ENCODE results near the gene PRKD1.
"Not testable (repeated sequence)": the region's sequence is repeated elsewhere in the genome, so short reads cannot be mapped to it uniquely, and the experiment has no call there.

Gene PRKD1

GRCh38 chr14:29752221-29752923 is 175.3 kb downstream of the PRKD1 start:
- DNase-seq (ENCODE audit: low read depth, low spot score) = no peak

GRCh38 chr14:29749829-29750228 is 177.8 kb downstream of the PRKD1 start:
- no peak overlapping the region for H3K27ac ChIP-seq
- no peak for DNase-seq (ENCODE audit: low read depth, low spot score)

More at GRCh38 chr14:29752221-29752923, 175.3 kb downstream of the PRKD1 start:
- no peak overlapping the region for H3K27ac ChIP-seq

- DNase-seq (ENCODE audit: low read depth, low spot score) = no peak
- H3K27ac ChIP-seq = no peak overlapping the region
Measured at GRCh38 chr14:29749327-29749726, 178.3 kb downstream of the PRKD1 start.

DNA sequence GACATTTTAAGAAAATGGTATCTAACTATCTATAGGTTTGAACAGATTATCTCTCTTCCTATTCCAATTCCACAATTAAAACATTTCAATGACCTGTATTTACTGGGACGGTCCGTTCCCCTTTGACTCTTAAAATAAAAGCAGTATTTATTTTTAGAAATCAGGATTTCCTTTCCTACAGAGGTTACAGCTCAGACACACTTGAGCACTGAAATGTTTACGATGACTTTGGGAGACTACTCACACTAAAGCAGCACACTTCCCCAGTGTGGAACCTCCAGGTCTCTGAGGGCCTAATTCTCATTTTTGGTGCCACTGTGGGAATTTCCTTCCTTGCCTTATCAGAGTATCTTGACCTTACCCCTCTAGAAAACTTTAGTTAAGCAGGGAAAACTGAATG is 181.8 kb downstream of the PRKD1 start:
- no peak for DNase-seq (ENCODE audit: low read depth, low spot score)
- no peak overlapping the region for H3K27ac ChIP-seq

- no peak for DNase-seq (ENCODE audit: low read depth, low spot score)
- no peak overlapping the region for H3K27ac ChIP-seq
Measured at GRCh38 chr14:29743531-29743930, 184.1 kb downstream of the PRKD1 start.

- DNase-seq (ENCODE audit: low read depth, low spot score) = no peak
- no peak overlapping the region for H3K27ac ChIP-seq
Measured at GRCh38 chr14:29741909-29742401, 185.7 kb downstream of the PRKD1 start.

DNA sequence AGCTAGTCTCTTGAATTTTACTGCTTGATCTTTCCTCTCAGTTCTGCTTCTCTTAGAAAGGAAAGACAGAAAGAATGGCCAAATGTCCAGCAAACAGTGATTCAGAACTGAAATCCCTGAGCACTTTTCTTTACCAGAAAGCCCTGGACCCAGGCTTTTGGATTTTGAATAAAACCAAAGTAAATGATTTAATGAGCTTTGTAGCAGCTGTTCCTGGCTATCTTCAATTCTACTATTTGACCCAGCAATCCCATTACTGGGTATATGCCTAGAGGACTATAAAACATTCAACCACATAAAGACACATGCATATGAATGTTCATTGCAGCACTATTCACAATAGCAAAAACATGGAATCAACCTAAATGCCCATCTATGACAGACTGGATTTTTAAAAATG is 187.2 kb downstream of the PRKD1 start:
- DNase-seq (ENCODE audit: low read depth, low spot score) = no peak
- H3K27ac ChIP-seq = no peak overlapping the region

DNA sequence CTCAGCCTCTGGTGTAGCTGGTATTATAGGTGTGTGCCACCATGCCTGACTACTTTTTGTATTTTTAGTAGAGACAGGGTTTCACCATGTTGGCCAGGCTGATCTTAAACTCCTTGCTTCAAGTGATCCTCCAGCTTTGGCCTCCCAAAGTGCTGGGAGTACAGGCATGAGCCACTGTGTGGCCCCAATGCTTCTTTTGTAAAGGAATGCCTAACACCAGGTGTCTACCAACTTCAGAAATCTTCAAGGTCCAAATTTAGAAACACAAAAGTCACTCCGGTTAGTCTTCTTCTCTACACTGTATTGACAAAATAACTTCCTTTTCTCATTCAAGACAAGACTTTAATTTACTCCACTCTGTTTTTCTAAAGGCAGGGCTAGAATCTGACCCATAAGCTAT is 188.7 kb downstream of the PRKD1 start:
- no peak overlapping the region for H3K27ac ChIP-seq
- DNase-seq (ENCODE audit: low read depth, low spot score) = no peak

GRCh38 chr14:29738056-29738455 is 189.6 kb downstream of the PRKD1 start:
- H3K27ac ChIP-seq = no peak overlapping the region
- DNase-seq (ENCODE audit: low read depth, low spot score) = no peak

DNA sequence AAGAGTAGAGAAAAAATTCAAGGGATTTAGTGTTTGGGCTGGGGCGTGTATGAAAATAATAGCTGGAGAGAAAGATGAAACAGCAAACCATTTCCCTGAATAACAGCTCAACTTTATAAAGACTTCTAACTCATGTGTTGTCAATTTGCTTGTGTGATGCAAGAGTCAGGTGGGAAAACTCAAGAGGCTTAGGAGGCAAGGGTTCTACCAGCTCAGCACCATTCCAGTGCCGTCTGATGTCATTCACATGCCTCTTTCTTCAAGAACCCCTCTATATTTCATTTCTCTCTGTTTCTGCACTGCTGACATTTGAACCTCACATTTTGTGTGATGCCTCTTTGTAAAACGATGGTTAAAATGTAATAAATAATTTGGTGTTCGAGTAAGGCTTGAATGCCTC is 192.2 kb downstream of the PRKD1 start:
- H3K27ac ChIP-seq = no peak overlapping the region

GRCh38 chr14:29734732-29735131 is 192.9 kb downstream of the PRKD1 start:
- no peak for DNase-seq (ENCODE audit: low read depth, low spot score)
- H3K27ac ChIP-seq = no peak overlapping the region

More for the DNA sequence above, 192.2 kb downstream of the PRKD1 start:
- DNase-seq (ENCODE audit: low read depth, low spot score) = no peak

GRCh38 chr14:29726560-29727331 is 200.9 kb downstream of the PRKD1 start:
- not testable (repeated sequence) for DNase-seq (ENCODE audit: low read depth, low spot score); H3K27ac ChIP-seq

GRCh38 chr14:29724991-29725390 is 202.7 kb downstream of the PRKD1 start:
- no peak overlapping the region for H3K27ac ChIP-seq
- DNase-seq (ENCODE audit: low read depth, low spot score) = no peak

DNA sequence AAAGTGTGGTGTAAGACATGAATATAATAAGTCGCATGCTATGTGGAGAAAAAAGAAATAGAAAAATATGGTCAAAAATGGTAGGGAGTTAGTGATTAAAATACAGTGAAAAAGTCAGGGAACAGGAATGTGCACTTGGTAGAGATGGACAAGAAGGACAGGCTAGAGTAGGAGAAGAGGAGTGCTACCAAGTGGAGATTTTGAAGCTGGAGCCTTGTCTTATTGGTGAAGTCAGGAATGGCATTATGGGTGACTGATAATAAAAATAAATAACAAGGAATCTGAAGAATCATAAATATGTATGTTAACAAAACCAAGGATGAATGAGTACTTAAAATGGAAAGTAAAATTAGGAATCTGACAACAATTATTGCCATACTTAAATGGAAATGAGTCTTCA is 204.8 kb downstream of the PRKD1 start:
- no peak for DNase-seq (ENCODE audit: low read depth, low spot score)
- no peak overlapping the region for H3K27ac ChIP-seq

GRCh38 chr14:29721586-29721985 is 206.1 kb downstream of the PRKD1 start:
- H3K27ac ChIP-seq = no peak overlapping the region
- no peak for DNase-seq (ENCODE audit: low read depth, low spot score)

- DNase-seq (ENCODE audit: low read depth, low spot score) = no peak
- H3K27ac ChIP-seq = no peak overlapping the region
Measured at GRCh38 chr14:29717901-29718300, 209.7 kb downstream of the PRKD1 start.

- no peak for DNase-seq (ENCODE audit: low read depth, low spot score)
- no peak overlapping the region for H3K27ac ChIP-seq
Measured at GRCh38 chr14:29716150-29716549, 211.5 kb downstream of the PRKD1 start.

- no peak overlapping the region for H3K27ac ChIP-seq
- DNase-seq (ENCODE audit: low read depth, low spot score) = no peak
Measured at GRCh38 chr14:29712601-29713000, 215.0 kb downstream of the PRKD1 start.

DNA sequence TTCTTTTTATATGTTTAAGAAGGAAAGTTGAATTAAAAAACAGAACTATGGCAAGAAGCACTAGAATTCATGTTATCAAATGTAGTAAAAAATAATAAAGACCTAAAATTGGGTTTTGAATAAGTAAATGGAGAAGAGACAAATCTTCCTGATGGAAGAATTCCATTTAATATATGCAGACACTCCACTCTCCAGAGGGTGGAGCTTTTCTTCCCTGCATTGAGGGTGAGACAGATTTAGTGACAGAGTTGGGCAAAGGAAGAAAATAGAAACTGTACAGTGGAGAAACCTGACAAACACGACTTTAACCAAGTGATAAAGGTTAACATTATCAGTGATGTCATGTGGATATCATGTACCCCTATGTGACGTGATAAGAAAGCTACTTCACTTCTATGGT is 217.6 kb downstream of the PRKD1 start:
- no peak for DNase-seq (ENCODE audit: low read depth, low spot score)
- H3K27ac ChIP-seq = no peak overlapping the region

- H3K27ac ChIP-seq = no peak overlapping the region
- no peak for DNase-seq (ENCODE audit: low read depth, low spot score)
Measured at GRCh38 chr14:29709490-29709889, 218.2 kb downstream of the PRKD1 start.

- no peak for DNase-seq (ENCODE audit: low read depth, low spot score)
- H3K27ac ChIP-seq = no peak overlapping the region
Measured at GRCh38 chr14:29706700-29707099, 220.9 kb downstream of the PRKD1 start.

DNA sequence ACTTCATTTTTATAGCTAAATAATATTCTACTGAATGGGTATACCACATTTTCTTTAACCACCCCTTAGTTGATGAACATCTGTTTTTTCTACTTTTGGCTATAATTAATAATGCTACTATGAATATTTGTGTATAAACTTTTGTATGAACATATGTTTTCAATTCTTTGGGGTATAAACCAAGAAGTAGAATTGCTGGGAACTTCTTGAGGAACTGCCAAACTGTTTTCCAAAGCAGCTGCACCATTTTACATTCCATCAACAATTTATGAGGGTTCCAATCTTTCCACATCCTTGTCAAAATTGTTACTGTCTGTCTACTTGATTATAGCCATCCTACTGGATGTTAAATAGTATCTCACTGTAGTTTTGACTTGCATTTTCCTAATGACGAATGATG is 221.8 kb downstream of the PRKD1 start:
- no peak for DNase-seq (ENCODE audit: low read depth, low spot score)
- H3K27ac ChIP-seq = no peak overlapping the region

All from epithelial cell of prostate (primary cell).